GM06990 (cell line): ENCODE results near the gene ACAD8.

Source experiments
- DNase-seq: peaks from one replicate; pipeline ENCODE4 v3.0.0-alpha.2; 2011; ENCODE audit not compliant: insufficient read length; ENCODE audit errors: extremely low read depth
- H3K27me3 ChIP-seq: replicated peaks from 2 replicates; pipeline ENCODE4 v1.6.0; 2011; ENCODE audit warnings: low read length; ENCODE audit not compliant: control insufficient read depth, insufficient read depth
- H3K36me3 ChIP-seq: 2 replicates; pipeline ENCODE4 v1.5.1; 2011; ENCODE audit warnings: low read length; ENCODE audit not compliant: control insufficient read depth, insufficient read depth
- H3K4me3 ChIP-seq: replicated peaks from 2 replicates; pipeline ENCODE4 v1.5.1; 2011; ENCODE audit warnings: low read depth, mild to moderate bottlenecking, control low read depth, low read length
- CTCF ChIP-seq: IDR thresholded peaks from 2 replicates; pipeline ENCODE4 v1.5.1; 2011; ENCODE audit warnings: low read length, control low read depth, mild to moderate bottlenecking, inconsistent platforms; ENCODE audit not compliant: insufficient read depth, poor library complexity, severe bottlenecking

The ACAD8 gene

GRCh38 chr11:134272381-134273316 lies 19.3 kb downstream of the ACAD8 start:
- no peaks in the 10 kb centered on the region for H3K36me3 ChIP-seq
- no peak for TF ChIP-seq CTCF
- DNase-seq: no peak
- no peaks in the 10 kb centered on the region; the same call in 1 of the 2 replicates for H3K27me3 ChIP-seq
- no peak overlapping the region for H3K4me3 ChIP-seq

- Histone ChIP-seq H3K4me3 (no peak overlapping the region), H3K27me3 (no peaks in the 10 kb centered on the region; the same call in 1 of the 2 replicates), H3K36me3 (no peaks in the 10 kb centered on the region)
- no peak for TF ChIP-seq CTCF
- no peak for DNase-seq
These were observed 19.9 kb downstream of the ACAD8 start for GRCh38 chr11:134273317-134273712.

GRCh38 chr11:134275188-134275533 lies 21.8 kb downstream of the ACAD8 start:
- Histone ChIP-seq H3K4me3 (no peak overlapping the region; the same call in 1 of the 2 replicates), H3K36me3 (no peaks in the 10 kb centered on the region), H3K27me3 (no peaks in the 10 kb centered on the region; the same call in 1 of the 2 replicates)
- TF ChIP-seq CTCF: no peak
- no peak for DNase-seq

GRCh38 chr11:134275534-134276395 lies 22.4 kb downstream of the ACAD8 start, which contains the start of gene GLB1L3:
GLB1L3 (plus strand) TSS chr11:134276379; CDS start chr11:134276741, 362 bp downstream.
- no peaks in the 10 kb centered on the region for H3K36me3 ChIP-seq
- peak within 1 kb of the TSS; percentile 51 for H3K4me3 ChIP-seq
- peak; percentile 68 for DNase-seq
- peak; percentile 54 for TF ChIP-seq CTCF
- H3K27me3 ChIP-seq: no peaks in the 10 kb centered on the region; the same call in 1 of the 2 replicates

- H3K4me3 ChIP-seq: peak overlapping the region; percentile 20; the same call in 1 of the 2 replicates
- TF ChIP-seq CTCF: no peak
- no peaks in the 10 kb centered on the region; the same call in 1 of the 2 replicates for H3K27me3 ChIP-seq
- no peak for DNase-seq
- H3K36me3 ChIP-seq: no peaks in the 10 kb centered on the region
These were observed 23.2 kb downstream of the ACAD8 start for GRCh38 chr11:134276396-134277182.
